HG02678 (cell line): ENCODE results near the gene AIRE.
"Not testable (repeated sequence)": the region's sequence is repeated elsewhere in the genome, so short reads cannot be mapped to it uniquely, and the experiment has no call there.

ENCODE experiments used
- ATAC-seq: cut with Tn5 transposase; IDR thresholded peaks from one replicate; pipeline ENCODE4 v1.9.1; 2021; ENCODE audit warnings: mild to moderate bottlenecking, moderate library complexity; ENCODE audit not compliant: unreplicated experiment

The AIRE gene

GRCh38 chr21:44265734-44266270, 19.9 kb upstream of the AIRE start:
- ATAC-seq, result no peak

DNA sequence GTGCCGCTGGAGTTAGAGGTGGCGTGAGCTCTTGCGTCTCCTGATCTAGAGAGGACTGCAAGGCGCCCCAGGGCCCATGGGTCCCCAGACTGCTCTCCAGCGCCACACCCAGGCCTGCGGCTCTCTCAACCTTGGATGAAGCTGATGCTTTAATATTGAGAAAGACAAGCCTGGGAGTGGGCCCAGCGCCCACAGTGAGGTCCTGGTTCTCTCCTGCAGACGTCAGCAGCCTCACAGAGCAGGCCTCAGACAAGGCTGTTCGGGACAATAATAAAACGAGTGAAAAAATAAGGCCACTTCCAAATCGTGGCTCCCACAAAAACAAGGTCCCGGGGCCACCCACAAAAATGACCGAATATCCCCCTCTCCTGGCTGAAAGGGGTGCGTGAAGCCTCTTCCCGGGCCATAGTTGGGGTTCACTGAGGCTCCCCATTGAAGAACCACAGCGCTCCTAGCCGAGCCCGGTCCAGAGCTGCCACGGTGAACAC, 18.0 kb upstream of the AIRE start:
- no peak for ATAC-seq

DNA sequence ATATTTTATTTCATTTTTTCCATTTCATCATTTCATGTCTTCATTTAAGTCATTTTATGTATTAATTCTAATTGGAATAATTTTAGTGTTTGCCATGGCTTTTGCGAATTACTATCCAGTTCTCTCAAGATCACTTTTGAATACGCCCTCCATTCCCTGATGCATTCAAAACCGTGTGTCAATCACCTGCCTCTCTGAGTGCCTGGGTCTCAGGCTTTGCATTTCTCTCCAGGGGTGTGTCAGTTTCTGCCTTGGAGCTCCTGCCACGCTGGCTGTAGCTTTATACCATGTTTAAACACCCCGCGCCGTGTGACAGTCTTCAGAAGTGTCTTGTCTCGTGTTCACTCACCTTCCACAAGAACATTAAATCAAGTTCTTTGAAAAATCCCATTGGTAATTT, 16.6 kb upstream of the AIRE start:
- ATAC-seq, result no peak

- ATAC-seq, result no peak
Measured at GRCh38 chr21:44271558-44272283, 14.0 kb upstream of the AIRE start.

GRCh38 chr21:44272284-44272858, 13.3 kb upstream of the AIRE start:
- ATAC-seq, result no peak

- ATAC-seq, result no peak
Measured at GRCh38 chr21:44273046-44273445, 12.6 kb upstream of the AIRE start.

DNA sequence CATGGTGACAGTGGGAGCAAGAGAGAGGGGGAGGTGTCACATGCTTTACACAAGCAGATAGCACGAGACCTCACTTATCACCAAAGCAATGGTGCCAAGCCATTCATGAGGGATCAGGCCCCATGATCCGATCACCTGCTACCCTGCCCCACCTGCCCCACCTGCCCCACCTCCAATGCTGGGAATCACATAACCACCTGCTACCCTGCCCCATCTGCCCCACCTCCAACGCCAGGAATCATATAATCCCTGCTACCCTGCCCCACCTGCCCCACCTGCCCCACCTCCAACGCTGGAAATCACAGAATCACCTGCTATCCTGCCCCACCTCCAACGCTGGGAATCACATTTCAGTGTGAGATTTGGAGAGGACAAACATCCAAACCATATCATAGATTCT, 10.6 kb upstream of the AIRE start:
- no peak for ATAC-seq

- ATAC-seq, result no peak
Measured at GRCh38 chr21:44279354-44280260, 6.1 kb upstream of the AIRE start.

DNA sequence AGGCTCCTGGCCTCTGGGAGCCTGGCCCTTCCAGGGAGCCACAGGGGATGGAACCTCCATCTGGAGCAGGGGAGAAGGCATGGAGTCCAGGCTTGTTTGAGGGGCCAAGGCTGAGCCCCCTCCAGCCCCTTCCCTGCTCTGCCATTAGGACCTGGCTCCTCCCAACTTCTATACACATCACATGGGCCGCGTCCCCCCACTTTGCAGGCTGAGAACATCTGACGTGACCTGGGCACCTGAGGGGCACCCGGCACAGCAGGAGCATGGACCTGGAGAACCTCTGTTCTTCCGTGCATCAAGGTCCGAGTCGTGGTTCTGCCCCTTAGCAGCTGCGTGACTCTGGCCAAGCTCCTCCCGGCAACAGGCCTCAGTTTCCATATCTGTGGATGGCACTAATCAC, 3.9 kb upstream of the AIRE start:
- ATAC-seq, result no peak

DNA sequence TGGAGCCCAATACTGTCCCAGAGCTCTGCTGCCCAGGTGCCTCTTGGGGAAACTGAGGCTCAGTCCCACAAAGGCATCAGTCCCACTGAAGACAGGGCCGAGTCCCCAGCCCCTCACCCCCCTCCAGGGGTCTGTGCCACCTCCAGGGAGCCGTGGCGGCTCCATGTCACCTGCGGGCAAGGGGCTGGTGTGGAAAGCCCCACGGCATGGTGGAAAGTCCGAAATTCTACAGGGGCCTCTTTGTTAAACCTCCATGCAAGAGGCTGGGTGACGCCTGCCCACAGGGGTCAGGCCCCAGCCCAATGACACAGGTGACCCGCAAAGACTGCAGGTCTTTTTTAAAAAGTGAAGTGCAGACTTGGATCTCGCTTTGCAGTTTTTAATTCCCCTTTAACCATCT, 3.3 kb upstream of the AIRE start:
- no peak for ATAC-seq

DNA sequence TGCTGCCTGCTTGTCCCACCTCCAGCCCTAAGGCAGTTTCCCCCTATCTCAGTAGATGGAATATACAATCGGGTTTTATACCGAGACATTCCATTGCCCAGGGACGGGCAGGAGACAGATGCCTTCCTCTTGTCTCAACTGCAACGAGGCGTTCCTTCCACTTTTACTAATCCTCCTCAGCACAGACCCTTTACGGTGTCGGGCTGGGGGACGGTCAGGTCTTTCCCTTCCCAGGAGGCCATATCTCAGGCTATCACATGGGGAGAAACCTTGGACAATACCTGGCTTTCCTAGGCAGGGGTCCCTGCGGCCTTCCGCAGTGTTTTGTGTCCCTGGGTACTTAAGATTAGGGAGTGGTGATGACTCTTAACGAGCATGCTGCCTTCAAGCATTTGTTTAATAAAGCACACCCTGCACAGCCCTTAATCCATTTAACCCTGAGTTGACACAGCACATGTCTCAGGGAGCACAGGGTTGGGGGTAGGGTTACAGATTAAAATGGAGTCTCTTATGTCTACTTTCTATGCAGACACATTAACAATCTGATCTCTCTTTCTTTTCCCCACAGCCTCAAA, 2.4 kb upstream of the AIRE start:
- ATAC-seq, result not testable (repeated sequence)

DNA sequence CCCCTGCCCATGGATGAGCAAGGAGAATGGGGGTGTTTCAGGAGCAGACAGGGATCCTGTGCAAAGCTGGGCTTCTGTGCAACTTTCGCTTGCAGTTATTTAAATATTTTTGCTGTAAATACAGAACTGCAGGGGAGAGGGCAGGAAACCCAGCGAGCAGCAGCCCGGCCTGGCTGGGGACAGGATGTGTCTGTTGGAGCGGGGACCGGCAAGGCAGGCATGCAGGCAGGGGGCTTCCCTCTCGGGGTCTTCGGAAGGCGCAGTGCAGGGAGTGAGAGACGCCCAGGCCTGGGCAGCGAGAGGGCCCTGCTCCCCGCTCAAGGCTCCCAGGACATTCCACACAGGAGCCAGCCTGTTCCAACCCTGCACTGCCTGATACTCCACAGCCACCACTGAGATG, 1.7 kb upstream of the AIRE start:
- no peak for ATAC-seq

DNA sequence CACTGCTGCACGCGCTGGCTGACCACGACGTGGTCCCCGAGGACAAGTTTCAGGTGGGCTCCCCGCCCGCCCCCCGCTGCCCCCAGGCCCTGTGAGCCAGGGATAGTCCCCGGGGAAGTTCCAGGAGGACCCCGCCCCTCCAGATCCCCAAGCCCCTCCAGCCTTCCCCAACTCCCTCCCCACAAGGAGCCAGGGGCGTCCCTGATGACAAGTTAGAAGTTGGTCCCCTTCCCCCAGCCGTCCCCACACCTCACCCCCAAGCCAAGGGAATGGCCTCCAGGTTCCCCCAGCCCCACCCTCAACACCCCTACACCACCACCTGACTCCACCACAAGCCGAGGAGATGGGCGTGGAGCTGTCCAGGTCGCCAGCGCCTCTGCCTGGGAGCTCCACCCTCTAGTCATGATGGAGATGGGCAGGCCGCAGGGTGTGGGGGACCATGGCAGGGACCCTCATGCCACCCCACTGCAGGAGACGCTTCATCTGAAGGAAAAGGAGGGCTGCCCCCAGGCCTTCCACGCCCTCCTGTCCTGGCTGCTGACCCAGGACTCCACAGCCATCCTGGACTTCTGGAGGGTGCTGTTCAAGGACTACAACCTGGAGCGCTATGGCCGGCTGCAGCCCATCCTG, 525 bp downstream of the AIRE start:
- ATAC-seq, result no peak

DNA sequence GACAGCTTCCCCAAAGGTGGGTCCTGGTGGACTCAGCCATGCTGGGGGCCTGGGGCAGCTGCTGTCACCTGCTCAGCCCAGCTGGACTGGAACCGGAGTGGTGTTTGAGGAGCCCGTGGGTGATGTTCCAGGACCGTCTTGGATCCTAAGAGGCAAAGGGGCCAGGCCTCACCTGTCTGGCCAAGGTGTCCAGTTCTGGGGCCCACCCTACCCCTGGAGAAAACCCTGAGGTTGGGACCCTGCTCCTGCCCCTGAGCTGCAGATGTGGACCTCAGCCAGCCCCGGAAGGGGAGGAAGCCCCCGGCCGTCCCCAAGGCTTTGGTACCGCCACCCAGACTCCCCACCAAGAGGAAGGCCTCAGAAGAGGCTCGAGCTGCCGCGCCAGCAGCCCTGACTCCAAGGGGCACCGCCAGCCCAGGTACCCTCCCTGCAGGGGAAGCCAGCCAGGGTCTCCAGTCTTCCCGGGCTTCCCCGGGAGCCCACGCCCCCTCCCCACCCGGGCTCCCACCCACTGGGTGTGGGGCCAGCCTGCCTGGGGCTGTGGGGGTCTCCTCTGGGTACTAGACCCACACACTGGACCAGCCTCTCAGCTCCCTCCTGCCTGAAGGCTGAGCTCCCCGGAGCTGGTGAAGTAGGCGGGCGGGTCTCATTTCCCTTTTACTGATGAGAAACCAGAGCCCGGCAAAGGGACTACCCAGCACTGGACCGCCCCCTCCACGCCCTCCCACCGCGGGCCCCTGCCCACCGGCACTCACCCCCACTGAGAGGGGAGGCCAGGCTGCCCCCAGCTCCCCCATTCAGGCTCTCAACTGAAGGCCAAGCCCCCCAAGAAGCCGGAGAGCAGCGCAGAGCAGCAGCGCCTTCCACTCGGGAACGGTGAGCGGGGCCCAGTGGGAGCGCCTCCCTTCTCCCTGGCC, 1.3 kb downstream of the AIRE start:
- no peak for ATAC-seq

DNA sequence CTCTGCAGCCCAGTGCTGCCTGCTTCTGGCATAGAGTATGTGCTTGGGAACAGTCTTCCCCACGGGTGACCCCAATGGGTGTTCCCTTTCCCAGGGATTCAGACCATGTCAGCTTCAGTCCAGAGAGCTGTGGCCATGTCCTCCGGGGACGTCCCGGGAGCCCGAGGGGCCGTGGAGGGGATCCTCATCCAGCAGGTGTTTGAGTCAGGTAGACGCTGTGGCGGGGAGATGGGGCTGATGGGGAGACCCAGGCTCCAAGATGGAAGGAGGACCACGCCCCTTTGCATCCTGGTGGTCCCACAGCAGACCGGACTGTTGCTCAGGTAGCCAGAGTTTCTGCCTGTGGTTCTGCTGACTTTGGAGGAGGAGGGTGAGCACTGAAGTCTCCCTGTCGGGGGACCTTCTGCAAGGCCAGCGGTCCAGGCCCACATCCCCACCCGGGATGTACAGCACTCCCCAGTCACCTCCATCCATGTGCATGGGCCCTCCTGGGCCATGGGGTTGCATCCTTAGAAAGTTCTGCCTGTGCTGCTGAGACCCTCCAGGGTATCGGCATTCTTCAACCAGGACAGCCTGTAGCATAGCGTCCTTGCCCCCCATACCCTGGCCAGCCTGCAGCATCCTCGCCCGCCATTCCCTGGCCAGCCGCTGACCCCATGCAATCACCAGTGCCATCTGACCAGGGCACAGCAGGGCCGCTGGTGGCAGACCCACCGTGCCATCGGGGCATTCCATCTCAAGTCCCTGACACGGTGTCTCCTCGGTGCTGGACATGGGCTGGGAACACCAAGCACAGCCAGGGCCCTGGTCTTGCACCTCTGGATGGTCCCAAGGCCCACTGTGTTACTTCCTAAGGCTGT, 2.8 kb downstream of the AIRE start:
- no peak for ATAC-seq

- ATAC-seq, result no peak
Measured at GRCh38 chr21:44289381-44290010, 3.8 kb downstream of the AIRE start.

- ATAC-seq, result no peak
Measured at GRCh38 chr21:44290327-44291077, 4.8 kb downstream of the AIRE start.
